HEK293 (cell line): ENCODE data around the gene DPYD.

Experiments
- CTCF ChIA-PET: fragments of 350-600 bp; formaldehyde crosslinking; extraction: SDS; loops from one replicate; lab custom pipeline; 2021; ENCODE audit warnings: antibody characterized with exemption; lab: Yijun Ruan, JAX
- POLR2A ChIA-PET: fragments of 300-600 bp; formaldehyde crosslinking; extraction: SDS; loops from one replicate; lab custom pipeline; 2020; ENCODE audit warnings: antibody characterized with exemption, inconsistent platforms; lab: Yijun Ruan, JAX
- H3K27ac ChIP-seq: fragments of 200-500 bp; sonication (Bioruptor generic); 2 replicates; pipeline ENCODE4 v1.5.1; 2014; ENCODE audit warnings: low read depth, low read length, control low read depth, inconsistent platforms; ENCODE audit errors: extremely low read depth
- H3K36me3 ChIP-seq, 2 experiments: fragments of 200-500 bp in 1 of 2; sonication (Bioruptor generic) in 1 of 2; 1 replicate in 1 of 2; 2 replicates in 1 of 2; pipeline ENCODE4 v1.5.1; 2014 to 2017; ENCODE audit warnings: inconsistent platforms in 2 of 2, low read length in 2 of 2; ENCODE audit not compliant: control insufficient read depth in 2 of 2, insufficient read depth in 1 of 2
- H3K4me1 ChIP-seq: fragments of 200-500 bp; sonication (Bioruptor generic); 2 replicates; pipeline ENCODE4 v1.5.1; 2014; ENCODE audit warnings: mild to moderate bottlenecking, low read length, inconsistent platforms; ENCODE audit not compliant: control insufficient read depth, insufficient read depth
- H3K4me3 ChIP-seq: 2 replicates; pipeline ENCODE4 v1.5.1; 2011; ENCODE audit warnings: low read depth, mild to moderate bottlenecking, control low read depth, low read length, moderate library complexity
- H3K9me3 ChIP-seq: fragments of 200-500 bp; sonication (Bioruptor generic); 2 replicates; pipeline ENCODE4 v1.5.1; 2014; ENCODE audit warnings: low read depth, low read length, inconsistent platforms; ENCODE audit not compliant: control insufficient read depth, insufficient read depth
- MYNN ChIP-seq: fragments of 450-650 bp; formaldehyde crosslinking; IDR thresholded peaks from 2 replicates; pipeline ENCODE4 v1.5.1; 2016; ENCODE audit warnings: missing biosample characterization, missing genetic modification characterization, borderline replicate concordance
- PRDM1 ChIP-seq: fragments of 450-650 bp; formaldehyde crosslinking; IDR thresholded peaks from 2 replicates; pipeline ENCODE4; 2016; ENCODE audit warnings: missing biosample characterization, missing genetic modification characterization
- TRIM28 ChIP-seq: IDR thresholded peaks from 2 replicates; pipeline ENCODE4 v1.6.1; 2011; ENCODE audit warnings: low read length, control low read depth, borderline replicate concordance
- ZBTB48 ChIP-seq: fragments of 450-650 bp; formaldehyde crosslinking; IDR thresholded peaks from 2 replicates; pipeline ENCODE4 v1.5.1; 2016; ENCODE audit warnings: missing biosample characterization, missing genetic modification characterization
- ZBTB7A ChIP-seq: fragments of 450-650 bp; formaldehyde crosslinking; IDR thresholded peaks from 2 replicates; pipeline ENCODE4 v1.5.1; 2016; ENCODE audit warnings: low read depth, missing biosample characterization, missing genetic modification characterization
- ZNF169 ChIP-seq: fragments of 450-650 bp; formaldehyde crosslinking; IDR thresholded peaks from 2 replicates; pipeline ENCODE4 v1.5.1; 2016; ENCODE audit warnings: missing biosample characterization, missing genetic modification characterization
- ZNF23 ChIP-seq: fragments of 450-650 bp; formaldehyde crosslinking; IDR thresholded peaks from 2 replicates; pipeline ENCODE4 v1.5.1; 2016; ENCODE audit warnings: missing biosample characterization, missing genetic modification characterization, borderline replicate concordance
- ZNF239 ChIP-seq: fragments of 450-650 bp; formaldehyde crosslinking; IDR thresholded peaks from 2 replicates; pipeline ENCODE4 v1.5.1; 2016; ENCODE audit warnings: missing biosample characterization, missing genetic modification characterization
- ZNF248 ChIP-seq: fragments of 450-650 bp; formaldehyde crosslinking; IDR thresholded peaks from 2 replicates; pipeline ENCODE4 v1.5.1; 2017; ENCODE audit warnings: missing biosample characterization, missing genetic modification characterization
- ZNF473 ChIP-seq: fragments of 450-650 bp; formaldehyde crosslinking; IDR thresholded peaks from 2 replicates; pipeline ENCODE4 v1.5.1; 2017; ENCODE audit warnings: missing biosample characterization, missing genetic modification characterization
- ZNF501 ChIP-seq: fragments of 450-650 bp; formaldehyde crosslinking; IDR thresholded peaks from 2 replicates; pipeline ENCODE4 v1.5.1; 2016; ENCODE audit warnings: missing biosample characterization, missing genetic modification characterization
- ZNF521 ChIP-seq: fragments of 450-650 bp; formaldehyde crosslinking; IDR thresholded peaks from 2 replicates; pipeline ENCODE4 v1.5.1; 2017; ENCODE audit warnings: missing biosample characterization, mild to moderate bottlenecking, missing genetic modification characterization
- ZNF529 ChIP-seq: fragments of 450-650 bp; formaldehyde crosslinking; IDR thresholded peaks from 2 replicates; pipeline ENCODE4 v1.5.1; 2017; ENCODE audit warnings: missing genetic modification characterization, missing biosample characterization; ENCODE audit not compliant: insufficient replicate concordance
- ZNF561 ChIP-seq: fragments of 450-650 bp; IDR thresholded peaks from 2 replicates; pipeline ENCODE4 v1.5.1; 2018; ENCODE audit warnings: missing biosample characterization, missing genetic modification characterization, borderline replicate concordance
- ZNF621 ChIP-seq: fragments of 450-650 bp; formaldehyde crosslinking; IDR thresholded peaks from 2 replicates; pipeline ENCODE4 v1.5.1; 2017; ENCODE audit warnings: missing biosample characterization, missing genetic modification characterization
- ZNF768 ChIP-seq: fragments of 450-650 bp; formaldehyde crosslinking; IDR thresholded peaks from 2 replicates; pipeline ENCODE4 v1.5.1; 2018; ENCODE audit warnings: missing biosample characterization, mild to moderate bottlenecking, missing genetic modification characterization
- TF ChIP-seq, protein P1 (sequence below): fragments of 450-650 bp; formaldehyde crosslinking; IDR thresholded peaks from 2 replicates; pipeline ENCODE4; 2016; ENCODE audit warnings: missing biosample characterization, missing genetic modification characterization
- TF ChIP-seq, protein P2 (sequence below): fragments of 450-650 bp; formaldehyde crosslinking; IDR thresholded peaks from 2 replicates; pipeline ENCODE4 v1.5.1; 2017; ENCODE audit warnings: missing biosample characterization, missing genetic modification characterization
- TF ChIP-seq, protein P3 (sequence below): fragments of 450-650 bp; formaldehyde crosslinking; IDR thresholded peaks from 2 replicates; pipeline ENCODE4 v1.5.1; 2016; ENCODE audit warnings: missing biosample characterization, missing genetic modification characterization
- TF ChIP-seq, protein P4 (sequence below): fragments of 450-650 bp; formaldehyde crosslinking; IDR thresholded peaks from 2 replicates; pipeline ENCODE4 v1.5.1; 2016; ENCODE audit warnings: missing biosample characterization, missing genetic modification characterization, low read depth
- TF ChIP-seq, protein P5 (sequence below): fragments of 450-650 bp; formaldehyde crosslinking; IDR thresholded peaks from 2 replicates; pipeline ENCODE4 v1.5.1; 2016; ENCODE audit warnings: missing biosample characterization, missing genetic modification characterization
- TF ChIP-seq, protein P6 (sequence below): fragments of 450-650 bp; formaldehyde crosslinking; IDR thresholded peaks from 2 replicates; pipeline ENCODE4 v1.5.1; 2016; ENCODE audit warnings: missing biosample characterization, missing genetic modification characterization
- TF ChIP-seq, protein P7 (sequence below): fragments of 450-650 bp; formaldehyde crosslinking; IDR thresholded peaks from 2 replicates; pipeline ENCODE4 v1.5.1; 2017; ENCODE audit warnings: missing biosample characterization, missing genetic modification characterization

Gene DPYD

DNA sequence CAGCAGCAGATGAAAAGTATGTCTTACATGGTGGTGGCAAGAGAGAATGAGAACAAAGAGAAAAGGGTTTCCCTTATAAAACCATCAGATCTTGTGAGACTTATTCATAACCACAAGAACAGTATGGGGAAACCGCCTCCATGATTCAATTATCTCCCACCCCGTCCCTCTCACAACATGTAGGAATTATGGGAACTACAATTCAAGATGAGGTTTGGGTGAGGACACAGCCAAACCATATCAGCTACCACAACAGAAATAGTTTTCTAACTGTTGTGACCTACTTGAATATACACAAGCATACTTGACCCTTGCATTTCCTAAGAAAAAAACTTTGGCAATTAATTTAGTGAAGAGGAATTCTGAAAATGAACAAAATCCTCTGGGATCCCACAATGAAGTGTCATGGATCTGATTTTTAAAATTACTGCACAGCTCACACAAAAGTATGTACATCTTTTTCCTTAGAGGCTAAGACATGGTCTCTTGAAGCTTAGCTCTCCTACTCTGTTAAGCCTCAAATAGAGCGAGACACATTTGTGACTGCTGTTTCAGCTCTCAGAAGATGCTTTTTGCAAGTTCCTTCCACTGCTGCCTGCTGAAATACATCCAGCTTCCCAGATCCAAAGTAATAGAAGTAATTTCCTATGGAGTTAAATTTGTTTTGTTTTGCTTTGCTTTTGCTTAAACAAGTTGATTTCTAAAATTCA, 265.8 kb downstream of the DPYD start:
- H3K27ac ChIP-seq, result no peak overlapping the region
- no peaks in the 10 kb centered on the region for H3K36me3 ChIP-seq
- ChIA-PET CTCF (interaction anchor here (0.7 kb wide), 1 partner anchor 1470 kb away, joined by 6 read pairs; no protein-coding TSS in a partner anchor), POLR2A (no interaction called here)
- TF ChIP-seq MYNN, result no peak
- TF ChIP-seq ZNF768 (tag by site-specific recombination), result no peak
- TF ChIP-seq ZNF621, result no peak
- TF ChIP-seq, protein P1, sequence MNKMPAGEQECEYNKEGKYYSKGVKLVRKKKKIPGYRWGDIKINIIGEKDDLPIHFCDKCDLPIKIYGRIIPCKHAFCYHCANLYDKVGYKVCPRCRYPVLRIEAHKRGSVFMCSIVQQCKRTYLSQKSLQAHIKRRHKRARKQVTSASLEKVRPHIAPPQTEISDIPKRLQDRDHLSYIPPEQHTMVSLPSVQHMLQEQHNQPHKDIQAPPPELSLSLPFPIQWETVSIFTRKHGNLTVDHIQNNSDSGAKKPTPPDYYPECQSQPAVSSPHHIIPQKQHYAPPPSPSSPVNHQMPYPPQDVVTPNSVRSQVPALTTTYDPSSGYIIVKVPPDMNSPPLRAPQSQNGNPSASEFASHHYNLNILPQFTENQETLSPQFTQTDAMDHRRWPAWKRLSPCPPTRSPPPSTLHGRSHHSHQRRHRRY (tag by site-specific recombination), result no peak
- no peak for TF ChIP-seq ZBTB48 (tag by site-specific recombination)
- TF ChIP-seq, protein P2, sequence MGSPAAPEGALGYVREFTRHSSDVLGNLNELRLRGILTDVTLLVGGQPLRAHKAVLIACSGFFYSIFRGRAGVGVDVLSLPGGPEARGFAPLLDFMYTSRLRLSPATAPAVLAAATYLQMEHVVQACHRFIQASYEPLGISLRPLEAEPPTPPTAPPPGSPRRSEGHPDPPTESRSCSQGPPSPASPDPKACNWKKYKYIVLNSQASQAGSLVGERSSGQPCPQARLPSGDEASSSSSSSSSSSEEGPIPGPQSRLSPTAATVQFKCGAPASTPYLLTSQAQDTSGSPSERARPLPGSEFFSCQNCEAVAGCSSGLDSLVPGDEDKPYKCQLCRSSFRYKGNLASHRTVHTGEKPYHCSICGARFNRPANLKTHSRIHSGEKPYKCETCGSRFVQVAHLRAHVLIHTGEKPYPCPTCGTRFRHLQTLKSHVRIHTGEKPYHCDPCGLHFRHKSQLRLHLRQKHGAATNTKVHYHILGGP (tag by site-specific recombination), result no peak
- TF ChIP-seq ZNF561 (tag by site-specific recombination), result no peak
- TF ChIP-seq, protein P3, sequence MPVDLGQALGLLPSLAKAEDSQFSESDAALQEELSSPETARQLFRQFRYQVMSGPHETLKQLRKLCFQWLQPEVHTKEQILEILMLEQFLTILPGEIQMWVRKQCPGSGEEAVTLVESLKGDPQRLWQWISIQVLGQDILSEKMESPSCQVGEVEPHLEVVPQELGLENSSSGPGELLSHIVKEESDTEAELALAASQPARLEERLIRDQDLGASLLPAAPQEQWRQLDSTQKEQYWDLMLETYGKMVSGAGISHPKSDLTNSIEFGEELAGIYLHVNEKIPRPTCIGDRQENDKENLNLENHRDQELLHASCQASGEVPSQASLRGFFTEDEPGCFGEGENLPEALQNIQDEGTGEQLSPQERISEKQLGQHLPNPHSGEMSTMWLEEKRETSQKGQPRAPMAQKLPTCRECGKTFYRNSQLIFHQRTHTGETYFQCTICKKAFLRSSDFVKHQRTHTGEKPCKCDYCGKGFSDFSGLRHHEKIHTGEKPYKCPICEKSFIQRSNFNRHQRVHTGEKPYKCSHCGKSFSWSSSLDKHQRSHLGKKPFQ (tag by site-specific recombination), result no peak
- TF ChIP-seq, protein P4, sequence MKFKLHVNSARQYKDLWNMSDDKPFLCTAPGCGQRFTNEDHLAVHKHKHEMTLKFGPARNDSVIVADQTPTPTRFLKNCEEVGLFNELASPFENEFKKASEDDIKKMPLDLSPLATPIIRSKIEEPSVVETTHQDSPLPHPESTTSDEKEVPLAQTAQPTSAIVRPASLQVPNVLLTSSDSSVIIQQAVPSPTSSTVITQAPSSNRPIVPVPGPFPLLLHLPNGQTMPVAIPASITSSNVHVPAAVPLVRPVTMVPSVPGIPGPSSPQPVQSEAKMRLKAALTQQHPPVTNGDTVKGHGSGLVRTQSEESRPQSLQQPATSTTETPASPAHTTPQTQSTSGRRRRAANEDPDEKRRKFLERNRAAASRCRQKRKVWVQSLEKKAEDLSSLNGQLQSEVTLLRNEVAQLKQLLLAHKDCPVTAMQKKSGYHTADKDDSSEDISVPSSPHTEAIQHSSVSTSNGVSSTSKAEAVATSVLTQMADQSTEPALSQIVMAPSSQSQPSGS (tag by site-specific recombination), result no peak
- TF ChIP-seq ZNF239, result no peak
- no peak for TF ChIP-seq ZNF501 (tag by site-specific recombination)
- TF ChIP-seq ZNF248, result no peak
- H3K4me3 ChIP-seq, result no peak overlapping the region
- H3K4me1 ChIP-seq, result no peaks in the 10 kb centered on the region
- H3K9me3 ChIP-seq, result no peaks in the 10 kb centered on the region

DNA sequence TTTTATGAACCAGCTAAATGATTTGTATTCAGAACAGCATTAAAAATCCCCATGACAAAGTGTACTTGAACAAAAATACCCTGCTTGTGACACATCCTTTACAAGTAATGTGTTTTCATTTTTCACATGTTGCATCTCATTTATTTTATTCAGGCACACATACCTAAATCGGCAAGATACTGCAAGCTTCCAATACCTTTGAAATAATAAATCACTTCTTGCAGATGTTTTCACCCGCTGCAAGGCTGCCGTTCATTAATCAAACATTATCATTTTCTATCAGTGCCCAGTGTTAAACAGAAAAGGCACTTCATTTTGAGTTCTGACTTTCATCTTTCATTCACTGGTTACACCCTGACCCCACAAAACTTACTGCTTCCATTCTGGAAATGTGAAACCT, 269.6 kb downstream of the DPYD start:
- H3K4me1 ChIP-seq, result no peaks in the 10 kb centered on the region
- H3K9me3 ChIP-seq, result no peaks in the 10 kb centered on the region
- no peaks in the 10 kb centered on the region for H3K36me3 ChIP-seq
- CTCF ChIA-PET, result no interaction called here
- H3K27ac ChIP-seq, result no peak overlapping the region
- POLR2A ChIA-PET, result no interaction called here
- H3K4me3 ChIP-seq, result no peak overlapping the region
- TF ChIP-seq, protein P3 (tag by site-specific recombination), result no peak
- no peak for TF ChIP-seq ZNF169 (tag by site-specific recombination)
- TF ChIP-seq, protein P5, sequence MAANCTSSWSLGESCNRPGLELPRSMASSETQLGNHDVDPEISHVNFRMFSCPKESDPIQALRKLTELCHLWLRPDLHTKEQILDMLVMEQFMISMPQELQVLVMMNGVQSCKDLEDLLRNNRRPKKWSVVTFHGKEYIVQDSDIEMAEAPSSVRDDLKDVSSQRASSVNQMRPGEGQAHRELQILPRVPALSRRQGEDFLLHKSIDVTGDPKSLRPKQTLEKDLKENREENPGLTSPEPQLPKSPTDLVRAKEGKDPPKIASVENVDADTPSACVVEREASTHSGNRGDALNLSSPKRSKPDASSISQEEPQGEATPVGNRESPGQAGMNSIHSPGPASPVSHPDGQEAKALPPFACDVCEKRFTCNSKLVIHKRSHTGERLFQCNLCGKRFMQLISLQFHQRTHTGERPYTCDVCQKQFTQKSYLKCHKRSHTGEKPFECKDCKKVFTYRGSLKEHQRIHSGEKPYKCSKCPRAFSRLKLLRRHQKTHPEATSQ (tag by site-specific recombination), result no peak
- TF ChIP-seq ZBTB7A (tag by site-specific recombination), result no peak
- no peak for TF ChIP-seq ZNF473
- no peak for TF ChIP-seq ZNF529 (tag by site-specific recombination)
- TF ChIP-seq ZNF621, result no peak
- no peak for TF ChIP-seq PRDM1 (tag by site-specific recombination)
- TF ChIP-seq ZNF23 (tag by site-specific recombination), result no peak
- TF ChIP-seq, protein P6, sequence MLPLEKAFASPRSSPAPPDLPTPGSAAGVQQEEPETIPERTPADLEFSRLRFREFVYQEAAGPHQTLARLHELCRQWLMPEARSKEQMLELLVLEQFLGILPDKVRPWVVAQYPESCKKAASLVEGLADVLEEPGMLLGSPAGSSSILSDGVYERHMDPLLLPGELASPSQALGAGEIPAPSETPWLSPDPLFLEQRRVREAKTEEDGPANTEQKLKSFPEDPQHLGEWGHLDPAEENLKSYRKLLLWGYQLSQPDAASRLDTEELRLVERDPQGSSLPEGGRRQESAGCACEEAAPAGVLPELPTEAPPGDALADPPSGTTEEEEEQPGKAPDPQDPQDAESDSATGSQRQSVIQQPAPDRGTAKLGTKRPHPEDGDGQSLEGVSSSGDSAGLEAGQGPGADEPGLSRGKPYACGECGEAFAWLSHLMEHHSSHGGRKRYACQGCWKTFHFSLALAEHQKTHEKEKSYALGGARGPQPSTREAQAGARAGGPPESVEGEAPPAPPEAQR, result no peak
- no peak for TF ChIP-seq TRIM28
- TF ChIP-seq, protein P7, sequence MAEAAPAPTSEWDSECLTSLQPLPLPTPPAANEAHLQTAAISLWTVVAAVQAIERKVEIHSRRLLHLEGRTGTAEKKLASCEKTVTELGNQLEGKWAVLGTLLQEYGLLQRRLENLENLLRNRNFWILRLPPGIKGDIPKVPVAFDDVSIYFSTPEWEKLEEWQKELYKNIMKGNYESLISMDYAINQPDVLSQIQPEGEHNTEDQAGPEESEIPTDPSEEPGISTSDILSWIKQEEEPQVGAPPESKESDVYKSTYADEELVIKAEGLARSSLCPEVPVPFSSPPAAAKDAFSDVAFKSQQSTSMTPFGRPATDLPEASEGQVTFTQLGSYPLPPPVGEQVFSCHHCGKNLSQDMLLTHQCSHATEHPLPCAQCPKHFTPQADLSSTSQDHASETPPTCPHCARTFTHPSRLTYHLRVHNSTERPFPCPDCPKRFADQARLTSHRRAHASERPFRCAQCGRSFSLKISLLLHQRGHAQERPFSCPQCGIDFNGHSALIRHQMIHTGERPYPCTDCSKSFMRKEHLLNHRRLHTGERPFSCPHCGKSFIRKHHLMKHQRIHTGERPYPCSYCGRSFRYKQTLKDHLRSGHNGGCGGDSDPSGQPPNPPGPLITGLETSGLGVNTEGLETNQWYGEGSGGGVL, result no peak
- no peak for TF ChIP-seq ZNF521 (tag by site-specific recombination)
